Breast epithelium (tissue), 3 donors: ENCODE measurements around the gene TNS1.

Source experiments
- CTCF ChIP-seq, 3 donors: fragments of 450-650 bp; IDR thresholded peaks; one replicate each; pipeline ENCODE4 v1.5.1; 2016 to 2017; ENCODE audit warnings: antibody characterized with exemption in 3 of 3, mild to moderate bottlenecking in 3 of 3, moderate library complexity in 3 of 3
- POLR2A ChIP-seq: fragments of 450-650 bp; IDR thresholded peaks from one replicate; pipeline ENCODE4 v1.6.1; 2016; ENCODE audit warnings: antibody characterized with exemption, mild to moderate bottlenecking, moderate library complexity
- POLR2AphosphoS5 ChIP-seq, 3 donors: sonication (generic); formaldehyde crosslinking; IDR thresholded peaks; one replicate each; pipeline ENCODE4 v1.6.1; 2017; ENCODE audit warnings: antibody characterized with exemption in 3 of 3

- TF ChIP-seq CTCF (IDR thresholded peaks at IDR 0.05), result no peak
- no peak for TF ChIP-seq POLR2A
- no peak for TF ChIP-seq POLR2AphosphoS5 (IDR thresholded peaks at IDR 0.05)
Measured at GRCh38 chr2:218041302-218042168, 38.7 kb upstream of the TNS1 start.
